PC-3 (cell line): ENCODE results near the gene EFCAB14. TPM values are rescaled to one million over a fixed set of nuclear protein-coding genes. Genes with fewer than 3 reads are reported as not detected.

Experiments used
- ATAC-seq: fragments of 200-7000 bp; cut with Tn5 transposase; 2 replicates; pipeline ENCODE4 v1.9.1; 2020; ENCODE audit warnings: mild to moderate bottlenecking, moderate library complexity
- BruUV-seq: library from RNA; stranded (reverse); fragments of 400-500 nt; replicated peaks from 2 replicates; lab custom pipeline; 2021; lab: Mats Ljungman, UMichigan
- CTCF ChIA-PET: fragments of 300-600 bp; sonication (Branson Sonifier 250); formaldehyde crosslinking; loops from one replicate; lab custom pipeline; 2022; ENCODE audit warnings: antibody characterized with exemption; lab: Charles Lee
- POLR2A ChIA-PET: fragments of 300-600 bp; sonication (Branson Sonifier 250); formaldehyde crosslinking; loops from one replicate; lab custom pipeline; 2022; ENCODE audit warnings: antibody characterized with exemption; ENCODE audit not compliant: unreplicated experiment; lab: Charles Lee
- DNase-seq: peaks from one replicate; pipeline ENCODE4 v3.0.0-alpha.2; 2015
- H2AFZ ChIP-seq: fragments of 300-600 bp; sonication (generic); 2 replicates; pipeline ENCODE4 v1.6.0; 2016; ENCODE audit warnings: antibody characterized with exemption, low read length
- H3F3A ChIP-seq: fragments of 300-600 bp; sonication (generic); one replicate; pipeline ENCODE4 v1.6.0; 2017; ENCODE audit warnings: antibody characterized with exemption, low read length, control low read depth, mild to moderate bottlenecking; ENCODE audit not compliant: unreplicated experiment
- H3K27ac ChIP-seq: fragments of 300-600 bp; sonication (generic); 2 replicates; pipeline ENCODE4 v1.5.1; 2016; ENCODE audit warnings: mild to moderate bottlenecking, low read length
- H3K27me3 ChIP-seq: fragments of 300-600 bp; sonication (generic); 2 replicates; pipeline ENCODE4 v1.6.1; 2016; ENCODE audit warnings: low read length, mixed read lengths
- H3K36me3 ChIP-seq: fragments of 300-600 bp; sonication (generic); 2 replicates; pipeline ENCODE4 v1.6.1; 2016; ENCODE audit warnings: low read depth, mixed run types, low read length, mixed read lengths
- H3K4me1 ChIP-seq: fragments of 300-600 bp; sonication (generic); 2 replicates; pipeline ENCODE4 v1.5.1; 2016; ENCODE audit warnings: low read length; ENCODE audit not compliant: insufficient read depth
- H3K4me2 ChIP-seq: fragments of 300-600 bp; sonication (generic); 2 replicates; pipeline ENCODE4 v1.6.0; 2016; ENCODE audit warnings: low read length
- H3K4me3 ChIP-seq: fragments of 300-600 bp; sonication (generic); 2 replicates; pipeline ENCODE4 v1.5.1; 2016; ENCODE audit warnings: mild to moderate bottlenecking, low read length, mixed read lengths
- H3K79me2 ChIP-seq: fragments of 300-600 bp; sonication (generic); 2 replicates; pipeline ENCODE4 v1.6.1; 2017; ENCODE audit warnings: low read length, mixed read lengths
- H3K9ac ChIP-seq: fragments of 300-600 bp; sonication (generic); 2 replicates; pipeline ENCODE4 v1.6.0; 2016; ENCODE audit warnings: mild to moderate bottlenecking, low read length
- H3K9me2 ChIP-seq: fragments of 300-600 bp; sonication (generic); replicated peaks from 2 replicates; pipeline ENCODE4 v1.6.1; 2016; ENCODE audit warnings: mixed run types, low read length, mixed read lengths
- H3K9me3 ChIP-seq: fragments of 300-600 bp; sonication (generic); 2 replicates; pipeline ENCODE4 v1.6.1; 2016; ENCODE audit warnings: low read length, mixed read lengths
- H4K20me1 ChIP-seq: fragments of 300-600 bp; sonication (generic); 2 replicates; pipeline ENCODE4 v1.6.1; 2016; ENCODE audit warnings: low read length, mixed read lengths
- EZH2 ChIP-seq: fragments of 300-600 bp; sonication (generic); IDR thresholded peaks from one replicate; pipeline ENCODE4 v1.6.1; 2017; ENCODE audit warnings: antibody characterized with exemption, mild to moderate bottlenecking, low read length; ENCODE audit not compliant: unreplicated experiment
- EZH2phosphoT487 ChIP-seq: fragments of 300-600 bp; sonication (generic); IDR thresholded peaks from 2 replicates; pipeline ENCODE4 v1.6.1; 2018; ENCODE audit warnings: mild to moderate bottlenecking, antibody characterized with exemption, low read length, borderline replicate concordance
- intact Hi-C: fragments of 100-400 bp; cut with micrococcal nuclease; formaldehyde crosslinking; loops from 2 replicates; pipeline ENCODE4 v1.9.0; 2023
- total RNA-seq: library from RNA; depleted of rRNA; stranded (reverse); fragments of >200 nt; gene quantifications from 2 replicates; pipeline ENCODE4 v1.2.3, GENCODE V29; 2014
- TF ChIP-seq, protein P1 (sequence below): fragments of 300-600 bp; sonication (generic); conservative IDR thresholded peaks from 2 replicates; pipeline ENCODE4 v1.5.1; 2017; ENCODE audit warnings: antibody characterized with exemption, low read depth, mild to moderate bottlenecking, low read length

Gene EFCAB14
- total RNA-seq, 1 experiment from 2014 or later, result 45.7 TPM

- H3K27ac ChIP-seq, result no peak overlapping the region
- H3K36me3 ChIP-seq, result peaks cover 87% of the 10 kb centered on the region
- TF ChIP-seq EZH2 (no peak), EZH2phosphoT487 (no peak)
- TF ChIP-seq, protein P1, sequence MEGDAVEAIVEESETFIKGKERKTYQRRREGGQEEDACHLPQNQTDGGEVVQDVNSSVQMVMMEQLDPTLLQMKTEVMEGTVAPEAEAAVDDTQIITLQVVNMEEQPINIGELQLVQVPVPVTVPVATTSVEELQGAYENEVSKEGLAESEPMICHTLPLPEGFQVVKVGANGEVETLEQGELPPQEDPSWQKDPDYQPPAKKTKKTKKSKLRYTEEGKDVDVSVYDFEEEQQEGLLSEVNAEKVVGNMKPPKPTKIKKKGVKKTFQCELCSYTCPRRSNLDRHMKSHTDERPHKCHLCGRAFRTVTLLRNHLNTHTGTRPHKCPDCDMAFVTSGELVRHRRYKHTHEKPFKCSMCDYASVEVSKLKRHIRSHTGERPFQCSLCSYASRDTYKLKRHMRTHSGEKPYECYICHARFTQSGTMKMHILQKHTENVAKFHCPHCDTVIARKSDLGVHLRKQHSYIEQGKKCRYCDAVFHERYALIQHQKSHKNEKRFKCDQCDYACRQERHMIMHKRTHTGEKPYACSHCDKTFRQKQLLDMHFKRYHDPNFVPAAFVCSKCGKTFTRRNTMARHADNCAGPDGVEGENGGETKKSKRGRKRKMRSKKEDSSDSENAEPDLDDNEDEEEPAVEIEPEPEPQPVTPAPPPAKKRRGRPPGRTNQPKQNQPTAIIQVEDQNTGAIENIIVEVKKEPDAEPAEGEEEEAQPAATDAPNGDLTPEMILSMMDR, result no peak
- H3F3A ChIP-seq, result no peaks in the 10 kb centered on the region
- peak; percentile 59 for ATAC-seq
- POLR2A ChIA-PET, result no interaction called here
- no peaks in the 10 kb centered on the region for H3K9me3 ChIP-seq
- no peaks in the 10 kb centered on the region for H3K79me2 ChIP-seq
- intact Hi-C loops, result loop anchor here (5.0 kb wide), 1 partner anchor 40 kb away; no protein-coding TSS in a partner anchor
- no peaks in the 10 kb centered on the region for H3K27me3 ChIP-seq
- peak; percentile 85 for DNase-seq
- no peak overlapping the region for H3K9ac ChIP-seq
- H3K4me1 ChIP-seq, result peaks cover 27% of the 10 kb centered on the region
- no peaks in the 10 kb centered on the region for H4K20me1 ChIP-seq
- peak overlapping the region; percentile 24 for H3K4me2 ChIP-seq
- no peaks in the 10 kb centered on the region for H3K9me2 ChIP-seq
- no peak overlapping the region for H2AFZ ChIP-seq
- no peak overlapping the region for H3K4me3 ChIP-seq
- no TSS peak for BruUV-seq
- CTCF ChIA-PET, result no interaction called here
Observed at GRCh38 chr1:46687093-46687659, 31.7 kb downstream of the EFCAB14 start.

DNA sequence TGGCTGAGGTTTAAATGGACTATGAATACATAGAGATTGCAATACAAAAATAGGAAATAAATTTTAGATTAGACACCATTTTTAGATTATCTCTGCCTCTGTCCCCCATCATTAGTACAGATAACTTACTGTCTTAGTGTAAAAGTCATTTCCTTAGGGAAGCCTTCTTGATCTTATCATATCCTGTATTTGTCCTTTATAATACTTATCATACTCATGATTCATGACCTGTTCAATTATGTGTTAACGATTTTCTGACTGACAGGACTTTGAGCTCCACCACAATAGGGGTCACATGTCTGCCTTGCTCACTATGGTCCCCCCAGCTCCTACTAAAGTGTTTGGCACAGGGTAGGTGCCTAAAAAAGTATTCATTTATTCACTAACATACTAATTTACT lies 32.7 kb downstream of the EFCAB14 start:
- H3K36me3 ChIP-seq, result peaks cover 84% of the 10 kb centered on the region
- H3K9me2 ChIP-seq, result no peaks in the 10 kb centered on the region
- no TSS peak for BruUV-seq
- intact Hi-C loops, result loop anchor here (5.0 kb wide), 1 partner anchor 41 kb away; no protein-coding TSS in a partner anchor
- no peaks in the 10 kb centered on the region for H3F3A ChIP-seq
- H2AFZ ChIP-seq, result no peak overlapping the region
- no peak for DNase-seq
- no peak overlapping the region for H3K9ac ChIP-seq
- no peaks in the 10 kb centered on the region for H4K20me1 ChIP-seq
- CTCF ChIA-PET, result no interaction called here
- H3K4me2 ChIP-seq, result no peak overlapping the region
- no peaks in the 10 kb centered on the region for H3K9me3 ChIP-seq
- peaks cover 36% of the 10 kb centered on the region for H3K4me1 ChIP-seq
- no peaks in the 10 kb centered on the region for H3K27me3 ChIP-seq
- ATAC-seq, result no peak
- POLR2A ChIA-PET, result no interaction called here
- no peaks in the 10 kb centered on the region for H3K79me2 ChIP-seq
- H3K4me3 ChIP-seq, result no peak overlapping the region
- H3K27ac ChIP-seq, result no peak overlapping the region
- TF ChIP-seq EZH2phosphoT487, result no peak
- TF ChIP-seq, protein P1, result no peak
- TF ChIP-seq EZH2, result no peak

GRCh38 chr1:46684670-46685069 lies 34.2 kb downstream of the EFCAB14 start:
- Histone ChIP-seq H3K4me1 (peaks cover 38% of the 10 kb centered on the region), H3K27ac (no peak overlapping the region), H3K79me2 (no peaks in the 10 kb centered on the region), H3K4me2 (no peak overlapping the region), H4K20me1 (no peaks in the 10 kb centered on the region), H3K4me3 (no peak overlapping the region), H3K9me3 (no peaks in the 10 kb centered on the region), H3K9ac (no peak overlapping the region), H2AFZ (no peak overlapping the region), H3K27me3 (no peaks in the 10 kb centered on the region), H3K36me3 (peaks cover 86% of the 10 kb centered on the region), H3K9me2 (no peaks in the 10 kb centered on the region), H3F3A (no peaks in the 10 kb centered on the region)
- no peak for ATAC-seq
- intact Hi-C loops, result loop anchor here (5.0 kb wide), 1 partner anchor 43 kb away; no protein-coding TSS in a partner anchor
- DNase-seq, result no peak
- POLR2A ChIA-PET, result no interaction called here
- BruUV-seq, result no TSS peak
- CTCF ChIA-PET, result no interaction called here
- TF ChIP-seq, protein P1, result no peak
- TF ChIP-seq EZH2phosphoT487, result no peak
- no peak for TF ChIP-seq EZH2
